Loucy (cell line): ENCODE results near the gene ENTHD1.
"Not testable (repeated sequence)": the region's sequence is repeated elsewhere in the genome, so short reads cannot be mapped to it uniquely, and the experiment has no call there.

ENCODE experiments used
- CTCF ChIP-seq: fragments of 200-600 bp; sonication (generic); conservative IDR thresholded peaks from 2 replicates; pipeline ENCODE4 v1.5.1; 2014; ENCODE audit warnings: mild to moderate bottlenecking, antibody characterized with exemption, low read length
- EZH2phosphoT487 ChIP-seq: fragments of 200-600 bp; IDR thresholded peaks from 2 replicates; pipeline ENCODE4 v1.6.1; 2018; ENCODE audit warnings: antibody characterized with exemption, mild to moderate bottlenecking, moderate library complexity, borderline replicate concordance

- not testable (repeated sequence) for TF ChIP-seq CTCF, EZH2phosphoT487
Observed at GRCh38 chr22:39846539-39846938, 47.0 kb downstream of the ENTHD1 start.
